GM12892 (cell line): ENCODE measurements around the gene ITGB5.

Experiments used
- POLR2A ChIP-seq: IDR thresholded peaks from 2 replicates; pipeline ENCODE4 v1.6.1; 2011; ENCODE audit warnings: low read depth, low read length, control low read depth
- TAF1 ChIP-seq: IDR thresholded peaks from 2 replicates; pipeline ENCODE4 v1.6.1; 2011; ENCODE audit warnings: low read depth, mild to moderate bottlenecking, control low read depth, low read length, borderline replicate concordance

- TF ChIP-seq POLR2A: no peak
- no peak for TF ChIP-seq TAF1
These were observed 47.4 kb upstream of the ITGB5 start, which contains the start of gene MUC13 for GRCh38 chr3:124934577-124934976.
